HG02571 (cell line): ENCODE data around the gene HECA.
"Not testable (repeated sequence)": the region's sequence is repeated elsewhere in the genome, so short reads cannot be mapped to it uniquely, and the experiment has no call there.

Source experiments
- ATAC-seq: cut with Tn5 transposase; IDR thresholded peaks from one replicate; pipeline ENCODE4 v1.9.1; 2021; ENCODE audit warnings: mild to moderate bottlenecking, moderate library complexity; ENCODE audit not compliant: unreplicated experiment

HECA gene

GRCh38 chr6:139135578-139136545 is 982 bp downstream of the HECA start:
- peak; percentile 40 for ATAC-seq

- ATAC-seq, result no peak
Observed at GRCh38 chr6:139137706-139138105, 2.8 kb downstream of the HECA start.

- not testable (repeated sequence) for ATAC-seq
Observed at GRCh38 chr6:139140854-139141253, 6.0 kb downstream of the HECA start.

- no peak for ATAC-seq
Observed at GRCh38 chr6:139142262-139142661, 7.4 kb downstream of the HECA start.

- ATAC-seq, result no peak
Observed at GRCh38 chr6:139143111-139143510, 8.2 kb downstream of the HECA start.

GRCh38 chr6:139144490-139145085 is 9.7 kb downstream of the HECA start:
- ATAC-seq, result no peak

- ATAC-seq, result no peak
Observed at GRCh38 chr6:139145661-139146060, 10.8 kb downstream of the HECA start.

- no peak for ATAC-seq
Observed at GRCh38 chr6:139146317-139146726, 11.4 kb downstream of the HECA start.

GRCh38 chr6:139147628-139148027 is 12.7 kb downstream of the HECA start:
- ATAC-seq, result no peak

- no peak for ATAC-seq
Observed at GRCh38 chr6:139148557-139149235, 13.8 kb downstream of the HECA start.

- no peak for ATAC-seq
Observed at GRCh38 chr6:139149383-139149782, 14.5 kb downstream of the HECA start.

- ATAC-seq, result no peak
Observed at GRCh38 chr6:139150920-139151319, 16.0 kb downstream of the HECA start.

- ATAC-seq, result no peak
Observed at GRCh38 chr6:139151425-139152087, 16.7 kb downstream of the HECA start.

GRCh38 chr6:139152088-139152891 is 17.4 kb downstream of the HECA start:
- ATAC-seq, result no peak

- ATAC-seq, result no peak
Observed at GRCh38 chr6:139152892-139153271, 18.0 kb downstream of the HECA start.

- ATAC-seq, result no peak
Observed at GRCh38 chr6:139153855-139154254, 19.0 kb downstream of the HECA start.

- ATAC-seq, result no peak
Observed at GRCh38 chr6:139154881-139155547, 20.1 kb downstream of the HECA start.

GRCh38 chr6:139156102-139156501 is 21.2 kb downstream of the HECA start:
- no peak for ATAC-seq

GRCh38 chr6:139156551-139156950 is 21.7 kb downstream of the HECA start:
- no peak for ATAC-seq

- not testable (repeated sequence) for ATAC-seq
Observed at GRCh38 chr6:139157086-139157485, 22.2 kb downstream of the HECA start.
